Calu3 (cell line): ENCODE results near the gene TMEM161A. TPM values are rescaled to one million over a fixed set of nuclear protein-coding genes. Genes with fewer than 3 reads are reported as not detected.
A peak's percentile ranks its signal among the peaks of the same experiment; 100 is the strongest.

Experiments used
- BruUV-seq: library from RNA; stranded (reverse); fragments of 400-500 nt; replicated peaks from 2 replicates; lab custom pipeline; 2021; lab: Mats Ljungman, UMichigan
- CTCF ChIA-PET: fragments of 300-600 bp; sonication (Branson Sonifier 250); formaldehyde crosslinking; loops from one replicate; lab custom pipeline; 2022; ENCODE audit warnings: antibody characterized with exemption; lab: Charles Lee
- DNase-seq: peaks from one replicate; pipeline ENCODE4 v3.0.0; 2022
- H3K27ac Mint-ChIP-seq: one replicate; pipeline ENCODE4 v1.8.0; 2022; ENCODE audit warnings: mixed read lengths; ENCODE audit not compliant: unreplicated experiment
- H3K27me3 Mint-ChIP-seq: one replicate; pipeline ENCODE4 v1.8.0; 2022; ENCODE audit warnings: mixed read lengths; ENCODE audit not compliant: unreplicated experiment
- H3K36me3 Mint-ChIP-seq: one replicate; pipeline ENCODE4 v1.8.0; 2022; ENCODE audit warnings: mild to moderate bottlenecking, moderate library complexity, mixed read lengths; ENCODE audit not compliant: insufficient read depth, unreplicated experiment
- H3K4me1 Mint-ChIP-seq: one replicate; pipeline ENCODE4 v1.8.0; 2022; ENCODE audit warnings: mild to moderate bottlenecking, low read depth, mixed read lengths; ENCODE audit not compliant: unreplicated experiment
- H3K4me3 Mint-ChIP-seq: one replicate; pipeline ENCODE4 v1.8.0; 2022; ENCODE audit warnings: mild to moderate bottlenecking, low read depth, moderate library complexity, mixed read lengths; ENCODE audit not compliant: unreplicated experiment
- H3K9me3 Mint-ChIP-seq: one replicate; pipeline ENCODE4 v1.8.0; 2022; ENCODE audit warnings: low read depth, mixed read lengths; ENCODE audit not compliant: unreplicated experiment
- intact Hi-C: fragments of 100-400 bp; cut with micrococcal nuclease; formaldehyde crosslinking; loops from one replicate; pipeline ENCODE4 v1.10.0; 2022; ENCODE audit not compliant: unreplicated experiment
- total RNA-seq: library from RNA; stranded (reverse); gene quantifications from 2 replicates; pipeline ENCODE4 v1.2.3, GENCODE V29; 2022
- TF ChIP-seq, protein P1 (sequence below): fragments of 200-600 bp; IDR thresholded peaks from one replicate; pipeline ENCODE4 v1.8.0; 2022; ENCODE audit warnings: antibody characterized with exemption; ENCODE audit not compliant: unreplicated experiment

TMEM161A gene
- total RNA-seq, 1 experiment from 2014 or later, result 28.9 TPM

DNA sequence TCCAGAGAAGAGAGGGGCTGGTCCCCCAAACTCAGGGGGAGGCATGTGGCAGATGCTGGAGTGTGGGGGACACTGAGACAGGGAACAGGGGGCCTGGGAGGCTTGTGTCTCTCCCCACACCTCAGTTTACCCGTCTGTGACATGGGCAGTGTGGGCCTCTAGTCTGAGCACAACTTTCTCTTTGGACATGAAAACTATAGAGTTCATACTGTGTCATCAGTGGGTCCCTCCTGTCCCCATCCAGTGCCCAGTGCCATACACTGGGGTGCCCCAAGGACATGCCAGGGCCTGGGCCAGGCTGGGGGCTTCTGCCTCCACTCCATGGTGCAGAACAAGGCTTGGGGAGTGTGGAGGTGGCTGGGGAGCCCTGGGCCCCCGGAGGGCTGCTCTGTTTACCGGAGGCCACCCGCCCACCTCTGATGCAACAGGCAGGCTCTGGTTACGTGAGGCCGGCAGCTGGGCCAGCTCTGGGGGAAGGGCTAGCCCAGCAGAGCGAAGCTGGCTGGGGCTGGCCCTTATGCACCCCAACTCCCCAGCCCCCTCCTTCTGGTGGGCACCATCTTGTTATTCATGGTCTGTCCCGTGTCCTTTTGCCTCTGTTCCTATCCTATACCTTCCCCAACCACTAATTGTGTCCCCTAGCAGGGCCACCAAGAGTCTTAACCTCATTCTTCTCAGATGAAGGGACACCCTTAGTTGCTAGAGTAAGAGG lies 33.7 kb upstream of the TMEM161A start:
- CTCF ChIA-PET, result no interaction called here
- BruUV-seq, result TSS peak; percentile 15
- DNase-seq, result no peak
- intact Hi-C loops, result no loop called here
- TF ChIP-seq, protein P1, sequence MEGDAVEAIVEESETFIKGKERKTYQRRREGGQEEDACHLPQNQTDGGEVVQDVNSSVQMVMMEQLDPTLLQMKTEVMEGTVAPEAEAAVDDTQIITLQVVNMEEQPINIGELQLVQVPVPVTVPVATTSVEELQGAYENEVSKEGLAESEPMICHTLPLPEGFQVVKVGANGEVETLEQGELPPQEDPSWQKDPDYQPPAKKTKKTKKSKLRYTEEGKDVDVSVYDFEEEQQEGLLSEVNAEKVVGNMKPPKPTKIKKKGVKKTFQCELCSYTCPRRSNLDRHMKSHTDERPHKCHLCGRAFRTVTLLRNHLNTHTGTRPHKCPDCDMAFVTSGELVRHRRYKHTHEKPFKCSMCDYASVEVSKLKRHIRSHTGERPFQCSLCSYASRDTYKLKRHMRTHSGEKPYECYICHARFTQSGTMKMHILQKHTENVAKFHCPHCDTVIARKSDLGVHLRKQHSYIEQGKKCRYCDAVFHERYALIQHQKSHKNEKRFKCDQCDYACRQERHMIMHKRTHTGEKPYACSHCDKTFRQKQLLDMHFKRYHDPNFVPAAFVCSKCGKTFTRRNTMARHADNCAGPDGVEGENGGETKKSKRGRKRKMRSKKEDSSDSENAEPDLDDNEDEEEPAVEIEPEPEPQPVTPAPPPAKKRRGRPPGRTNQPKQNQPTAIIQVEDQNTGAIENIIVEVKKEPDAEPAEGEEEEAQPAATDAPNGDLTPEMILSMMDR, result no peak
- Mint-ChIP-seq H3K4me3 (no peak overlapping the region), H3K9me3 (no peaks in the 10 kb centered on the region), H3K36me3 (peaks cover 23% of the 10 kb centered on the region), H3K27ac (peak overlapping the region; percentile 27), H3K27me3 (no peaks in the 10 kb centered on the region), H3K4me1 (no peaks in the 10 kb centered on the region)

DNA sequence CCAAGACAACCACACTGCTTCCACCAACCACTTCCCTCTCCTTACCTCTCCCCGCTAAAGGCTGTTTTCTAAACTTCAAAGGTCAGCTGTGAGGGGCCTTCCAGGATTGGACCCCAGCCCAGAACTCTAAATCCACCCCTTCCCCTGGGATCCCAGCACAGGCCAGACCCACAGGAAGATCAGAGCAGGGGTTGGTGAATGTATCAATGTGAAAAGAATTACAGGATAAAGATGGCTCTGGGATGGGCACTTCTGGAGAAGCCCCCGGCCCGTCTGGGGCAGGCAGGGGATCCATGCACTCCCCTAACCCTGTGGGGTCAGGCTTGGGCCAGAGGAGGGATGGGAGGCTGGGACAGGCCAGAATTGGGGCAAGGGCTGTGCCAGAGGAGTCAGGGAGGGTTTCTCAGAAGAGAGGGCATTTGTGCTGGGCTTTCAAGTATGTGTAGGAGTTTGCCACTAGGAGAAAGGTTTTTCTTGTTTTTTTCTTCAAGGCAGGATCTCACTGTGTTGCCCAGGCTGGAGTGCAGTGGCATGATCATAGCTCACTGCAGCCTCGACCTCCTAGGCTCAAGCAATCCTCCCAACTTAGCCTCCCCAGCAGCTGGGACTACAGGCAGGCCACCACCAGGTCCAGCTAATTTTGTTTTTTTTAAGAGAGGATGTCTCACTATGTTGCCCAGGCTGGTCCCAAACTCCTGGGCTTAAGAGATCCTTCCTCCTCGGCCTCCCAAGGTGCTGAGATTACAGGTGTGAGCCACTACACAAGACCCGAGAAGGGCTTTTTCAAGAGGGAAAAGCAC lies 32.8 kb upstream of the TMEM161A start:
- no TSS peak for BruUV-seq
- H3K36me3 Mint-ChIP-seq, result peaks cover 23% of the 10 kb centered on the region
- H3K27ac Mint-ChIP-seq, result no peak overlapping the region
- CTCF ChIA-PET, result no interaction called here
- H3K4me3 Mint-ChIP-seq, result peak overlapping the region; percentile 61
- intact Hi-C loops, result no loop called here
- no peak for DNase-seq
- H3K27me3 Mint-ChIP-seq, result no peaks in the 10 kb centered on the region
- no peaks in the 10 kb centered on the region for H3K4me1 Mint-ChIP-seq
- H3K9me3 Mint-ChIP-seq, result no peaks in the 10 kb centered on the region
- TF ChIP-seq, protein P1, result no peak

DNA sequence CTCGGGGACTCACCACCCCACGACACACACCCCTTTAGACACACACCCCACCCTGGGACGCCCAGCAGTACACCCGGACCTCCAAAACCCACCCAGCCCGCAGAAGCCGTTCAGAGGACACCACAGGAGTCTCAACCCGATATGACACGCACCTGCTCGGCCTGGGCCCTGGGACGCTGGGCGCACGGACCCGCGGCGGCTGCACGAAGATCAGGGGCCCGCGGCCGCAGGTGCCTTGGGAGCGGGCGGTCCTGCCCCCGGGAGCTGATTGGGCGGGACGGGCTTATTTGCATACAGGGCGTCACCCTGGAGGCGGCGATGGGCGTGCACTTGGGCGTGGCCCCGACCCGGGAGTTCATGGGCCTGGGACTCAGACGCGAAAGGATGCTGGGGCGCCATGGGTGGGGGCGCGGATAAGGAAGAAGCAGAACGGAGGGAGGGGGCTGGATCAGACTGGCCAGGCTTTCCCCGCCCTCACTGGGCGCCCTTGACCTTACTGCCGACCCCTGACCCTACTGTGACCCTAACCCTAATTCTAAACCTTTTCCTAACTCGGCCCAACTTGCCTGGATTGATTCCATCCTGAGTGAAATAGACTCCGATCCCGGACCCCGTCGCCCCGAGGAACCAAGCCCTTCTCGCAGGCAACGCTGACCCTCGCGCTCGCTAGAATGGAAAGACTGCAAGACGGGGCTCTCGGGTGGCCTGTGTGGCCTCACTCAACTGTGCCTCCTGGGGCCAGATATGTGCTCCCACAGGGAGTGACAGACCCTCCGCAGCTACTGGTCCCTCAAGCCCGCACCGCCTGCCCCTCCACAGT lies 32.0 kb upstream of the TMEM161A start, which contains the start of gene MEF2B:
TSS of gene MEF2B (minus strand) at position 211 of the 820 bp plus-strand sequence. CDS start 19,528 bp downstream, outside the sequence.
- Mint-ChIP-seq H3K4me1 (no peaks in the 10 kb centered on the region), H3K36me3 (peaks cover 23% of the 10 kb centered on the region), H3K9me3 (no peaks in the 10 kb centered on the region), H3K27ac (no peak within 1 kb of the TSS), H3K27me3 (no peaks in the 10 kb centered on the region), H3K4me3 (peak within 1 kb of the TSS; percentile 61)
- peak; percentile 84 for DNase-seq
- intact Hi-C loops, result no loop called here
- TF ChIP-seq, protein P1, result no peak
- no TSS peak for BruUV-seq
- CTCF ChIA-PET, result interaction anchor here (1.0 kb wide), 1 partner anchor 33 kb away, joined by 3 read pairs; the partner anchor contains the start of gene NR2C2AP
